Left kidney (tissue), 8 donors: ENCODE data around the gene AKIRIN2. TPM values are rescaled to one million over a fixed set of nuclear protein-coding genes. Genes with fewer than 3 reads are reported as not detected.

Source experiments
- DNase-seq: peaks from one replicate; pipeline ENCODE4 v3.0.0-alpha.2; 2013
- long read RNA-seq, 8 donors: transcript quantifications; one replicate each; lab custom pipeline, GENCODE V29; 2026
- polyA plus RNA-seq: library from polyadenylated mRNA; unstranded; fragments of 120-200 nt; gene quantifications from one replicate; pipeline ENCODE4 v1.2.1, GENCODE V29; 2013; ENCODE audit not compliant: insufficient read length

AKIRIN2 gene
- polyA plus RNA-seq: 69.1 TPM
- long read RNA-seq, donor 1, transcript AKIRIN2-201 (5 exons, 1,662 nt): major isoform, 36 of 36 reads
- long read RNA-seq, donor 1, partial matches to known transcripts: 0 of 36 reads
- long read RNA-seq, donor 1, other reads (novel, unspliced or antisense): 0 of 36 reads
- long read RNA-seq, donor 2, transcript AKIRIN2-201 (5 exons, 1,662 nt): major isoform, 16 of 16 reads
- long read RNA-seq, donor 2, partial matches to known transcripts: 0 of 16 reads
- long read RNA-seq, donor 2, other reads (novel, unspliced or antisense): 0 of 16 reads
- long read RNA-seq, donor 3, transcript AKIRIN2-201 (5 exons, 1,662 nt): major isoform, 14 of 14 reads
- long read RNA-seq, donor 3, partial matches to known transcripts: 0 of 14 reads
- long read RNA-seq, donor 3, other reads (novel, unspliced or antisense): 0 of 14 reads
- long read RNA-seq, donor 4: 0 reads
- long read RNA-seq, donor 5, transcript AKIRIN2-201 (5 exons, 1,662 nt): major isoform, 21 of 21 reads
- long read RNA-seq, donor 5, partial matches to known transcripts: 0 of 21 reads
- long read RNA-seq, donor 5, other reads (novel, unspliced or antisense): 0 of 21 reads
- long read RNA-seq, donor 6, transcript AKIRIN2-201 (5 exons, 1,662 nt): major isoform, 26 of 26 reads
- long read RNA-seq, donor 6, partial matches to known transcripts: 0 of 26 reads
- long read RNA-seq, donor 6, other reads (novel, unspliced or antisense): 0 of 26 reads
- long read RNA-seq, donor 7, transcript AKIRIN2-201 (5 exons, 1,662 nt): major isoform, 20 of 64 reads
- long read RNA-seq, donor 7, partial matches to known transcripts: 44 of 64 reads
- long read RNA-seq, donor 7, other reads (novel, unspliced or antisense): 0 of 64 reads
- long read RNA-seq, donor 8, transcript AKIRIN2-201 (5 exons, 1,662 nt): major isoform, 10 of 10 reads
- long read RNA-seq, donor 8, partial matches to known transcripts: 0 of 10 reads
- long read RNA-seq, donor 8, other reads (novel, unspliced or antisense): 0 of 10 reads

DNA sequence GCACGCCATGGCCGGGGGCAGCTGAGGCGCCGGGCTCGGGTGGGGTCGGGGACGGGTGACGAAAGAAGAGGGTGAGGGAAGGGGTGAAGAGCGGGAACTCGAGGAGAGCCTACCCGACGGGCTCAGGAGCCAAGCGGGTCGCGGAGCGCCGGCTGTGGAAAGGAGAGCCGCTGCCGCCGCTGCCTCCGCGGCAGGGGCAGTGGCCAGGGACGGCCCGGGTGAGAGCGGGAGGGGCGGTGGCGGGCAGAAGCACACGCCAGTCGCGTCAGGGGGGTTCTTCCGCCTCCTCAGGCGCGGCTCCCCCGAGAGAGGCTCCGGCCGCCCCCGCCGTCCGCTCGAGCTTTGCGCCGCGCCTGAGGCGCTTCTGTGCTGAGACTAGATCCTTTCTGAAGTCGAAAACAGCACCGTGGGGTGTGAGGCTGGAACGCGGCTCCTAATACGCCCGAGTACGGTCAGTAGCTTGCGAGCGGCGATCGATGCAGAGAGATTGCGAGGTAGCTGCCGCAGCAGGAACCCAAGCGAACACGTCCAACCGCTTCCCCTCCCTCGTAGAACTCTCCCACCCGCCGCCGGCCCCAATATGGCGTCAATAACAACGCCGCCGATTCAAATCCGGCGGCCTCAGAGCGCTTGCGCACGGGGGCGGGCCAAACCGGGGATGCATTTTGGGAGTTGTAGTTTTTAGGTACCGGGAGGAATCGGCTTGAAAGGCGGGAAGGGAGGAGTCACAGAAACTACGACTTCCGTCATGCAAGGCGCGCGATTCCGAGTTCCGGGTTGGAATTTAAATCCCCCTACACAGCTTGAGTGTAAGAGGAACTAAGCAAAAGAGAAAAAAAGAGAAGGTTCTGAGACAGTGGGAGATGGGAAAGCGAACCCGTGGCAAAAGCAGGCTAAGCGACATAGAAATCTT is at the start of gene AKIRIN2:
TSS of gene AKIRIN2 (minus strand) at position 558 of the 913 bp plus-strand sequence. CDS start at position 9, 549 bp downstream.
- peak; percentile 98 for DNase-seq

DNA sequence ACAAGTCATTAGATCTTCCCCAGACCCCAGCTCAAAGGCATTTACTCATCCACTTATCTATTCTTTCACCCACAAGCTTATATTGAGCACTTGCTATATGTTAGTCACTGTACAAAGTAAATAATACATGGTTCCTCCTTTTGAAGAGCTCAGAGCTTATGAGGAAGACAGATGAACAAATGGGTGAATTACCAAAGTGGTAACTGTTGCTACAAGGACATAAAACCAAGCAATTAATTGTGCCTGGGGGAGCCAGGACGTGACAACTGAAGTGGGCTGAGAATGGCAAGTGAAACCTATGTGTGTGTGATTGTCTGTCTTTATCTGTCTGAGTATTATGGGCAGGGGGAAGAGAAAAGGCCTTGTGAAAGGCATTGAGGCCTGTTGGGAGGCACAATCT is 45.6 kb upstream of the AKIRIN2 start:
- no peak for DNase-seq

DNA sequence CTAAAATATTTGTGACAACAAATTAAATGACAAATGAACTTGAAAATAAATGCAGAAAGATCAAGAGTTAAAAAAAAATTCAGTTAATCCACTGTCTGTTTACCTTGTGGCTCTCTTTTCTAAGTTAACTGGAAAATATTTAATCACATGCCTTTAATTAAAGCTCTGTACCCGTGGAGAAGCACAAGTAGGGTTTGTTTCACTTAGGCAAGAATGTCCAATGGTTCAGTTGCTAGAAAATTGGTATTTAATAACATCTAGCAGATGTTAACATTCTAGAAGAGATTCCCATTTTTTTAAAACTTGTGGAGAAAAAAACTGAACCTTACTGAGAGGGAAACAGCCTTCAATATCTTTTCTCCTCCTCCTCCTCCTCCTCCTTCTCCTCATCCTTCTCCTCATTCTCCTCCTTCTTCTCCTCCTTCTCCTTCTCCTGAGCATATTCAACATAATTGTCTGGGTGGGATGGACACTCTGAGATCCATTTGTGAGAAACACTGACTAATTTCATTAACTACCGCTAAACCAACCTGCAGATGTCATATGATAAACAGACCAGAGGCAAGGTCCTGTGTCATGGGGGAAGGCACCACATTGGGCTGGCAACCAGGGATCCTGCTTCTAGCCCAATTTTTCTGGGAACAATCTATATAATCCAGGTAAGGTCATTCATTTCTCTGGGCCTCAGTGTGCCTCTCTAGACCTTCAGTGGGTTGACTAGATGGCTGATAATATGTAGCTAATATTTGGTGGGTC is 44.1 kb upstream of the AKIRIN2 start:
- no peak for DNase-seq

DNA sequence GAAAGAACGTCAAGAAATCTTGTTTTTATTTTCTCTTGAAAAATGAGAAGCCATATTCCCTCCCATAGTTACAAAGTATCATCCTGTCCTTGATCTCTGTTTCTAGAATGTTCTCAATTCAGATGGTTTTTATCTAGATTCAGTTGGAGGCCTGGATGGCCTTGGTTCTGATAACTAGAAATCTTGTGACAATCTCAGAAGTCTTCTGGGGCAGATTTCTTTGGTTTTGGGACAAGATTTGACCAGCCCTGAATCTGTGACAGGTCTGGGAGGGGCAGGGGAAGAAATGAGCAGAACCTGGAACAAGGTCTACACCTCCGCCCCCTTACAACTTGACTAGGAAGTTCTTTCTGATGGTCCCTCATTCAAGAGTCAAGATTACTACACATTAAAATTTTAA is 41.4 kb upstream of the AKIRIN2 start:
- no peak for DNase-seq

DNA sequence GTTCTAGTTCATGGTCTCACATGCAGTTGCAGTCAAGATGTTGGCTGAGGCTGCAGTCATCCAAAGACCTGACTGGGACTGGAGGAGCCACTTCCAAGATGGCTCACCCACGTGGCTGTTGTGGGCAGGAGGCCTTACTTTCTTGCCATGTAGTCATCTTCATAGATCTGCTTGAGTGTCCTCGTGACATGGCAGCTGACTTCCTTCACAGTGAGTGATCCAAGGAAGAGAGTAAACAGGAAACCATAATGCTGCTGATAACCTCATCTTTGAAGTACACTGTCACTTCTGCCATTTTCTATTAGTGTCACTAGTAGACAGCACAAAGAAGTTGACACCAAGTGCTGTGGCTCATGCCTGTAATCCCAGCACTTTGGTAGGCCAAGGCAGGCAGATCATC is 40.1 kb upstream of the AKIRIN2 start:
- DNase-seq: no peak

DNA sequence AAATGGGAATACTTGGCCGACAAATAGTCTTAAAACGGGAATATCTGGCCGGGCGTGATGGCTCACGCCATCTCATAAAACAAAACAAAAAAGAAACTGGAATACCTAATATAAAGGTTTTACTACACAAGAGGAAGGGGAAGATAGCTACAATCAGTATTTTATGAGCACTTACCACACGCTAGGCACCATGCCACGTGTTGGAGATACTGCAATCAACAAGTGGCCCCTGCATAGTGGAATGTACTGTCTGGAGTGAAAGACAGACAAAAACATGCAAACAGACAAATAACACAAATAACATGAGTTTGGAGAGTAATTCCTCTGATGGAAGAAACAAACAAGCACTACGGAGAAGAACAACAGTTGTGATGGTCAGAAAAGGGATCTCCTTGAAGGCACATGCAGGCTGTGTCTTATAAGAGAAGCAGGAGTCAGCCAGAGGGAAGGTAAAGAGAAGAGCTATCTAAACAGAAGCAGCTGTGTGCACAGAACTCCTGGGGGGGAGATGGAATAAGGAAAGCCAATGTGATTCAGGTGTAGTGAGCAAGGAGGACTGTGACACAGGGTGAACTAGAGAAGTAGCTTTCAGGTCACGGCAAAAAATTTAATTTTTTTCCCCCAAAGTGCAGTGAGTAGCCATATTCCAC is 39.1 kb upstream of the AKIRIN2 start:
- DNase-seq: no peak

DNA sequence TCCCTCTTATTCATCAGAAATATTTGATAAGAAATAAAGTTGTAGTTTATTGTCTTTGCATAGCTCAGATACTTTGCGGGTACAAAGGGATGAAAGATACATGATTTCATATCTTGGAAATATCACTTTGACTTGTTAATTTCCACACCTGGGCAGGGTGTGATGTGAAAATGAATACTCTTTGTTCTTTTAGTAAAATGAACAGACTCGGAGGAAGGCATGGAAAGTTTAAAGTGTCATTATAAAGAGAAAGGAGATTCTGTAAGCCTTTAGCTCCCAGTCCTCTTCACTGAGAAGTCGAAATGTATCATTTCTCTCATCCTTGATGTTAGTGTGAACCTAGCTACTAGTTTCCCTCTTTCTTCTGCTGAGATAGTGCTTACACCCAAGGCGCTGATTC is 36.7 kb upstream of the AKIRIN2 start:
- DNase-seq: no peak

DNA sequence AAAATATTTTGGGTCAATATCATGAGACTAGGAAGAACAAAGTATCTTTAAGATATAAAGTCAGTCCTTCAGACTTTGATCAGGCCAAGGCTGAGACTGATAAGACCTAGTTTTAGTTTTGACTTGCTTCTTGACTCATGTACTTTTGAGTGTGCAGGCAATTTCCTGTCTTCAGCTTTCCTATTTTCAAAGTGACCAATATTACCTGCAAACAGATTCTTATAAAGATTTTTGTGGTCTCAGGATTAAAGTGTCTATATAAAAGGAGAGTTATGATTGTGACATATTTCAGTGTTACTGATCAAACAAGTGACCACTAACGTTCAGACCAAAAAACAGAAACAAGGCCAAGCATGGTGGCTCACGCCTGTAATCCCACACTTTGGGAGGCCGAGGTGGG is 36.0 kb upstream of the AKIRIN2 start:
- DNase-seq: no peak

DNA sequence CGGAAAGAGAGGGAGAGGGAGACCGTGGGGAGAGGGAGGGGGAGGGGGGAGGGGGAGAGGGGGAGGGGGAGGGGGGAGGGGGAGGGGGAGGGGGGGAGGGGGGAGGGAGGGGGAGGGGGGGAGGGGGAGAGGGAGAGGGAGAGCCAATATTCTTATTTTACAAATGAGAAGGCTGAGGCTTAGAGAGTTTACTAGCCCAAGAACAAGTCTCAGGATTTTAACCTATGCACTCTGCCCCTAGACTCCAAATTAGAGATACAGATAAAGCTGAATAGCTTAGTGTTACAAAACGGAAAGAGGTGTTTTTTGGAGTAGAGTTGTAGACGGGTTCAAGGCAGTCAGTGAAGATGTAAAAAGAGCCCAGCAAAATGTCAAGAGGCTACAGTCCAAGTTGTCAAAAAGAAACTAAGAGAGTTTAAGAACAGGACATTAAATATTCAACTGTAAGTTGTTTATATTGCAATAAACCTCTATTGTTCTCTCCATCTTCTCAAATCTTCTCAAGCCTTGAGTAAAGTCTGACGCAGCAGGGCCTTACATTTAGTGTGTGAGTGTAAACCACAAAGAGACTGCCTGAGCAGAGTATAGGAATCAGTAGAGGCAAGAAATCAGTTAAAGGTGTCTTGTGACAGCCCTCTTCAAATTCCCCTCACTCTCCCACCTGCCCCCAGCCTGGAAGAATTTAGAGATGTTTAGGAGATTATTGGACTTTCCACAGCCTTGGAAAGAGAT is 34.9 kb upstream of the AKIRIN2 start:
- no peak for DNase-seq

DNA sequence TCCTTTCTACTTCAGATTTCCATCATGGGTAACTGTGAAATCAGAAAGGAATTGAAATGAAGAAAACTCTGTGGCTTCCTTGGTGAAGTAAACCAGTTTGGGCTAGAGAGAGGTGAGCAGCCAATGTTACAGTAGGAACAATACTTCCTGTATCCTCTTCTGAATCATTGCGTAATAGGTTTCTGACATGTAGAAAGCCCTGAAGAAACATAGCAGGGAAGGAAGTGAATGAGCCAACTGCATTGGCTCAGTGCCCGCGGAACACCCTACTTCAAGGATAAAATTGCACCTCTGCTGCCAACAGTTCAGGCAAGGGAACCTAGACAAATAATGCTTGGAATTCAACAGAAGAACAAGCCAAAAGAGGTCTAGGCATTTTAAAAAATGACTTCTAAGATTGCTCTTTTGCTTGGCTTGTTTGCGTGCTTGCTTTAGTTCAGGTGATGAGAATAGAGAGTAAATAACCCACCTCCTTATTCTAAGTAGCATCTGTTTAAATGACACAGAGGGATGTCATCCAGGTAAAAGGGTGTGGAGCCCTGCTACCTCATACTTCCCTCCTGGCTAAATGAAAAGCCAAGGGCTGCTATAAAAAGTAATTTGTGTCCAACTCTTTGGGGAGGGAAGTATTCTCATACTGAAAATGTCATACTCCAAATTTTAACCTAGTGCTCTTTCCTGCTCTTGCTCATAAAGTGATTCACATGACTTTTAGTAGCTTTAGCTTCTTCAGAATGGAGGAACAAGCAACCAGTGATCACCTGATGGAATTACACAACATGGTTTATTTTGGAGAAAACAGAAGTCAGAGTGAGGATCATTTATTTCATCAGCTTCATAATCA is 30.0 kb upstream of the AKIRIN2 start:
- DNase-seq: no peak

DNA sequence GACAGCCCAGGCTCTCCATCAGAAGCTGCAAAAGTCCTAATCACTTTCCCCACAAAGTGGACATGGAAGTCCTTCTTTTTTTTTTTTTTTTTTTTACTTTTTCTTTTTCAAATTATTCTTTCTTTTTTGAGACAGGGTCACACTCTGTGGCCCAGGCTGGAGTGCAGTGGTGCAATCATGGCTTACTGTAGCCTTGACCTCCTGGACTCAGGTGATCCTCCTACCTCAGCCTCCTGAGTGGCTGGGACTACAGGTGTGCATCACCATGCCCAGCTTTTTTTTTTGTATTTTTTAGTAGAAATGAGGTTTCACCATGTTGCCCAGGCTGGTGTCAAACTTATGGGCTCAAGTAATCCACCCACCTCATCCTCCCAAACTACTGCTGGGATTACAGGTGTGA is 29.0 kb upstream of the AKIRIN2 start:
- no peak for DNase-seq

DNA sequence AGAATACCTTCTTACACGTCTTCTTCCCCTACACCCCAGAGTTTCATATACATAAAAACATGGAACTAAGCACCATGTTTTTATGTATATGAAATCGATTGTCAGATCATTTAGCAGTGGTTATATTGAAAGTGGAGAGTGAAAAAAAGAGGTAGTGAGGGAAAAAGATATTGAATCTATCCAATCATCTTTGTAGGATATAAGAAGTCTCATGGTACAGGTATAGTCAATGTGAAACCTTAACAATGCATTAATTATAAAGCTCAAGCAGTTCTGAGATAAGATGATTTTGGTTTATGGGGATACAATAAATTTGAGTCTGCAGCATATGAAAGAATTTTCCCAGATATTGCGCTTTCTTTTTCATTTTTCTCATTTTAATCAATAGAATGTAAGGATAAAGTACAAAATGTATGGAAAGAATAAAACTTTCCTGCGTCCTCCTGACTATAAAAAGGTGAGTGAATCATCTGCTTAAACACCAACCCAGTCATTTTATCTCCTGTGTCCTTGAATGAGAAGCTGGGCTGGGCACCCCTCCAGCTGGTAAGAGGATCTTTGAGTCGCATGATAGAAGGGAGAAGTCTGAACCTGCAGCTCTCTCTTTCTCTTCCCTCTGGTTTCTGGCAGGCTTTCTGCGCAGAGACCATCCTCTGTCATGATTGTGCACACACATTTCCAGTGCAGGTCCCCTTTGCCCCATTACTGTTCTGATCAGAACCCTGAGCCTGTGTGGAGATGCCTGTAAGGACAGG is 28.1 kb upstream of the AKIRIN2 start:
- no peak for DNase-seq

DNA sequence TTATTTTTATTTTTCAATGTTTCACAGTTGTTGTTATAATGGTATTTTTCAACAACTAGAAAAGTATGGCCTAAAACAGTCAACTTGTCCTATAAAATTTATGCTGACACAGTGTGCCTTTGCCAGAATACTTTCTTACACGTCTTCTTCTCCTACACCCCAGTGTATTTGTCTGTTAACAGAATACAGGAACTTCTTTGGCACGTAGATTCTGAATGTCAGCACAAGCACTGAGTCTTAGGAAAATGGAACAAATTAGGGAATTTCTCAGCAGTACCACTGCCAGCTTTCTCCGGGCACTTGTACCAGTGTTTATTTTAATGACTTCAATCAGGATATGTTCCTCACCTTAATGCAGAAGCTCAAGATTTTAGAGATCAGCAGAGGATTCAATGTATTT is 26.7 kb upstream of the AKIRIN2 start:
- DNase-seq: no peak

DNA sequence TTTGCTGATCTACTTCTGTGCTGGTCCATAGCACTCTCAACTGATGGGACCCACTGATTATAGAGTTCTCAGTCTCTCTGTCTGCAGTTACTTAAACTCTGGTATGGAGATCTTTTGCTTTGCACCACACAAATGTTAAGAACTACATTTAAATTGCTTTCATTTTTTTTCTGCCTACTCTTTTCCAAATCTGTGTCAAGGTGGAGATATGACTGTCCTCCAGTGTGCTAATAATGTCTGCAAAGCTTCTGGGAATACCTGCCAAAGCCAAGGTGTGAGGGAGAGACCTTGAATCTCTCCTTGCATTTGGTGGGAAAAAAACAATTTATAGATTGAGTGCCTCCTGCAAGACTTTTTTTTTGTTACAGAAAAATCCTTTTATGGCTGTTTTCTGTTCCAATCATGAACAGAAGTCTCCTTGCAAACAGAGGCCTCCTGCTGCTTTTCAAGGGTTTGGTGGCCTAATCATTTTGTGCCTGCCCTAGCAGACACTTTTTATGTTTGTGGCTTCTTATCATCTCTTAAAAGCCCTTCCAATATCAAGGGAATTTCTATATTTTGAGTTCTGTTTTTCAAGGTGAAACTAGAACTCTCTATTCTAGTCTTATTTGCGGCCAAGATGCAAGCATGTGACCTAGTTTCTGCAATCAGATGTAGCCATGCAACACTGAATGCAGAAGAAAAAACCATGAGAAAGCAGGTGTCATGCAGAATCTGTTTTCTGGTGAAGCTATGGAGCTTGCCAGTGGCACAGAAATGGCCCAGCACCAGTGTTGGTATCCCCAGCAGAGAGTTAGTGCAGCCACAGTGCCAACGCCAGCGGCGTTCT is 23.2 kb upstream of the AKIRIN2 start:
- DNase-seq: no peak

DNA sequence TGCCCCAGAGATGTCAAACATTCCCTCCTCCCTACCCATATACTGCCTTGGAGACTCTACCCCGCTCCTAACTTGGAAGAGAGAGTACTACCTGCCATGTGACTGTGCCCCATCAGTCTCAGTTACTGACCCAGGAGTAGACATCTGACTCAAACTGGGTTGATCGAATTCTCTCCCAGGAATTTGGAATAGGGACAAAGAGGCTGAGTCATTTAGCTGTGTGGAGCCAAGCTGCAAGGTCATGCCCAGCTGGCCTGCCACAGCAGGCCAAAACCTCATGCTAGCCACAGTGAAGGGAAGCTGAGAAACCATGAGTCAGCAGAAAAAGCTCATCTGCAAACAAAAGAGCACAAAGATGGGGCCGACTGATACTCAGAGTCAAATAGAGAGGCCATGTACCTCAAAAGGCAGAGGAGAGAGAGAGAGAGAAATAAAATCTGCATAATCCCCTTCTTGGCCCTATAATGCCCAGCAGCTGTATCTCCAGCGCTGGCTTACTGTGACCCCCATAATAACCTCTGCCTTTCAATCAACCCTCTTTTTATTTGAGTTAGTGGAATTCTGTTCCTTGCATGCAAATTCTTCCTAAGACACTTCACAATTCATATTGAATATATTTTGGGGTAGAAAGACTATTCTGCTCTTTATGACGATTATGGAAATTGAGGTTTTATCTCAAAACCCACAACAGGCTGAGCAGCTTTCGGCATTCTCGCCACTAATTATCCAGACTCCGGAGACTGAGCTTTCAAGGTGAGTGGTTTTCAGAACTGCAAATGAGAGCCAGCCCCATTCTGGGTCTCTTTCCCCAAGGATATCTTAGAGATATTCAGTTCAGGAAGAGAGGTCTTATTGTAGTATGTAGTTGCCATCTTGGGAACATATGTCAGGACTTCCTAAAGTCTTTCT is 21.4 kb upstream of the AKIRIN2 start:
- DNase-seq: no peak
